ENCODE data around the gene PPM1H. TPM values are rescaled to one million over a fixed set of nuclear protein-coding genes. Genes with fewer than 3 reads are reported as not detected.

Gene PPM1H
- total and polyA plus RNA-seq, 4 donors, result 2.3 to 7.2 (median 4.1) TPM

DNA sequence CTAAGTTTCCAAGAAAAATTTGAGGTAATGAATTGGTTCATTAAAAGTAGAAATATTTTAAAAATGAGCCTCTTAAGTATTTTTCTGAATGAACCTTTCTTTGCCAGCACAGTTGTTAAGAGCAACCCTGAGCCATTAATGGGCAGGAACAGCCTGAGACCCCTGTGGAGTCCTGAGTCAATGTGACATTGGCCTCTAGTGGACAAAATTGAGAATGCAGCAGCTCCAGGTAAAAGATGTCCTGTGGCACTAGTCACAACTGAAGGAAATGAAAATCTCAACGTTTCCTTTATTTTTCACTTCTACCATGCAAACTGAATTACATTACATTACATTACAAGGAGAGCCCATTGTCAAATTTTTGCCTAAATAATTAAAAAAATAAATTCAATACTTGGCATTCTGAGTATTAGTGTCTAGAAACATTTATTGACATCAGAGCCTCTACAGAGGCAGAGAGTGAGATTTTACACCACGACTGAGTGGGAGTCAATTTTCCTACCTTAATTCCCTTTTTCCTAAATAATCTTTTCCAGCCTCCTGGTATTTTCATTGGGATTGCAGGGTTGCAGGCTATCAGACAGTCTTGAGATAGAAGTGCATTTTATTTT, 135.7 kb downstream of the PPM1H start:
- TF ChIP-seq SP1 (IDR thresholded peaks at IDR 0.05) (no peak), RAD21 (IDR thresholded peaks at IDR 0.05) (peak; percentile 90 to 93), HNF4A (conservative IDR thresholded peaks at IDR 0.05) (no peak), YY1 (IDR thresholded peaks at IDR 0.05) (no peak)
- TF ChIP-seq, protein P1, sequence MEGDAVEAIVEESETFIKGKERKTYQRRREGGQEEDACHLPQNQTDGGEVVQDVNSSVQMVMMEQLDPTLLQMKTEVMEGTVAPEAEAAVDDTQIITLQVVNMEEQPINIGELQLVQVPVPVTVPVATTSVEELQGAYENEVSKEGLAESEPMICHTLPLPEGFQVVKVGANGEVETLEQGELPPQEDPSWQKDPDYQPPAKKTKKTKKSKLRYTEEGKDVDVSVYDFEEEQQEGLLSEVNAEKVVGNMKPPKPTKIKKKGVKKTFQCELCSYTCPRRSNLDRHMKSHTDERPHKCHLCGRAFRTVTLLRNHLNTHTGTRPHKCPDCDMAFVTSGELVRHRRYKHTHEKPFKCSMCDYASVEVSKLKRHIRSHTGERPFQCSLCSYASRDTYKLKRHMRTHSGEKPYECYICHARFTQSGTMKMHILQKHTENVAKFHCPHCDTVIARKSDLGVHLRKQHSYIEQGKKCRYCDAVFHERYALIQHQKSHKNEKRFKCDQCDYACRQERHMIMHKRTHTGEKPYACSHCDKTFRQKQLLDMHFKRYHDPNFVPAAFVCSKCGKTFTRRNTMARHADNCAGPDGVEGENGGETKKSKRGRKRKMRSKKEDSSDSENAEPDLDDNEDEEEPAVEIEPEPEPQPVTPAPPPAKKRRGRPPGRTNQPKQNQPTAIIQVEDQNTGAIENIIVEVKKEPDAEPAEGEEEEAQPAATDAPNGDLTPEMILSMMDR (IDR thresholded peaks at IDR 0.05; ENCODE audit: low read depth, low read length, missing input control), result peak; percentile 93
- DNase-seq (ENCODE audit: low spot score), result peak; percentile 67
- Histone ChIP-seq H3K4me3 (ENCODE audit: low read depth in 1 of 3, low read length in 3 of 3) (no peak overlapping the region), H3K27ac (ENCODE audit: low read depth in 1 of 2, low read length in 2 of 2) (no peak overlapping the region), H3K4me1 (ENCODE audit: control insufficient read depth in 4 of 4, insufficient read depth in 4 of 4, low read length in 3 of 4) (no peaks in the 10 kb centered on the region), H3K9ac (ENCODE audit: low read depth in 1 of 2, low read length in 2 of 2) (no peak overlapping the region), H3K9me3 (ENCODE audit: control insufficient read depth in 4 of 4, low read length in 3 of 4) (no peaks in the 10 kb centered on the region), H3K36me3 (ENCODE audit: control insufficient read depth in 4 of 4, insufficient read depth in 3 of 4, low read depth in 1 of 4, low read length in 3 of 4) (peaks cover 0 to 2% (median 0%) of the 10 kb centered on the region in 4 donors), H3K27me3 (ENCODE audit: control insufficient read depth in 4 of 4, insufficient read depth in 4 of 4, low read length in 3 of 4) (no peaks in the 10 kb centered on the region)
- WGBS, result 30% methylated on average over 2 of the region's 2 CpGs

DNA sequence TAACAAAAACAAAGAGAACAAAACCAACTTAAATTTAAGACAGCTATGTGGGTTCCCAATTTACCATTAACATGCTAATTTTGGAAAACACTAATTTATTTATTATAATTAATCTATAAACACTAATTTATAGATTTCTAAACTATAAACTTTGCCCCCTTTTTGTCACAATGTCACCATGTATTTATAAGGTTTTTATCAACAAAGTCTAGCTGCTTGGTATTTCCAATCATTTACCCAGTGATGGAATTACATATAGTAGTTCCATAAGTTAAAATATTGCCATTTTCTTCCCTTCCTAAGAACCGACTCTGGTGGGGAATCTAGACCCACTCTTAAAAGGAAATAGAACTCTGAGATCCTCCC, 140.7 kb downstream of the PPM1H start:
- no peak overlapping the region for H3K9ac ChIP-seq (ENCODE audit: low read depth in 1 of 2, low read length in 2 of 2)
- no peak overlapping the region for H3K27ac ChIP-seq (ENCODE audit: low read depth in 1 of 2, low read length in 2 of 2)
- no peak for DNase-seq (ENCODE audit: low spot score)
- H3K36me3 ChIP-seq (ENCODE audit: control insufficient read depth in 4 of 4, insufficient read depth in 3 of 4, low read depth in 1 of 4, low read length in 3 of 4), result peaks cover 0 to 2% (median 0%) of the 10 kb centered on the region in 4 donors
- no peaks in the 10 kb centered on the region for H3K9me3 ChIP-seq (ENCODE audit: control insufficient read depth in 4 of 4, low read length in 3 of 4)
- WGBS, result 44% methylated on average over 1 of the region's 1 CpG
- H3K4me1 ChIP-seq (ENCODE audit: control insufficient read depth in 4 of 4, insufficient read depth in 4 of 4, low read length in 3 of 4), result peaks cover 0 to 5% (median 2%) of the 10 kb centered on the region in 4 donors
- no peak for TF ChIP-seq RAD21 (IDR thresholded peaks at IDR 0.05)
- TF ChIP-seq, protein P1 (IDR thresholded peaks at IDR 0.05; ENCODE audit: low read depth, low read length, missing input control), result no peak
- no peak for TF ChIP-seq HNF4A (conservative IDR thresholded peaks at IDR 0.05)
- TF ChIP-seq RXRA (IDR thresholded peaks at IDR 0.05), result no peak
- TF ChIP-seq, protein P2, sequence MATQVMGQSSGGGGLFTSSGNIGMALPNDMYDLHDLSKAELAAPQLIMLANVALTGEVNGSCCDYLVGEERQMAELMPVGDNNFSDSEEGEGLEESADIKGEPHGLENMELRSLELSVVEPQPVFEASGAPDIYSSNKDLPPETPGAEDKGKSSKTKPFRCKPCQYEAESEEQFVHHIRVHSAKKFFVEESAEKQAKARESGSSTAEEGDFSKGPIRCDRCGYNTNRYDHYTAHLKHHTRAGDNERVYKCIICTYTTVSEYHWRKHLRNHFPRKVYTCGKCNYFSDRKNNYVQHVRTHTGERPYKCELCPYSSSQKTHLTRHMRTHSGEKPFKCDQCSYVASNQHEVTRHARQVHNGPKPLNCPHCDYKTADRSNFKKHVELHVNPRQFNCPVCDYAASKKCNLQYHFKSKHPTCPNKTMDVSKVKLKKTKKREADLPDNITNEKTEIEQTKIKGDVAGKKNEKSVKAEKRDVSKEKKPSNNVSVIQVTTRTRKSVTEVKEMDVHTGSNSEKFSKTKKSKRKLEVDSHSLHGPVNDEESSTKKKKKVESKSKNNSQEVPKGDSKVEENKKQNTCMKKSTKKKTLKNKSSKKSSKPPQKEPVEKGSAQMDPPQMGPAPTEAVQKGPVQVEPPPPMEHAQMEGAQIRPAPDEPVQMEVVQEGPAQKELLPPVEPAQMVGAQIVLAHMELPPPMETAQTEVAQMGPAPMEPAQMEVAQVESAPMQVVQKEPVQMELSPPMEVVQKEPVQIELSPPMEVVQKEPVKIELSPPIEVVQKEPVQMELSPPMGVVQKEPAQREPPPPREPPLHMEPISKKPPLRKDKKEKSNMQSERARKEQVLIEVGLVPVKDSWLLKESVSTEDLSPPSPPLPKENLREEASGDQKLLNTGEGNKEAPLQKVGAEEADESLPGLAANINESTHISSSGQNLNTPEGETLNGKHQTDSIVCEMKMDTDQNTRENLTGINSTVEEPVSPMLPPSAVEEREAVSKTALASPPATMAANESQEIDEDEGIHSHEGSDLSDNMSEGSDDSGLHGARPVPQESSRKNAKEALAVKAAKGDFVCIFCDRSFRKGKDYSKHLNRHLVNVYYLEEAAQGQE (IDR thresholded peaks at IDR 0.05), result no peak
- no peak for TF ChIP-seq SP1 (IDR thresholded peaks at IDR 0.05)
- TF ChIP-seq, protein P3, sequence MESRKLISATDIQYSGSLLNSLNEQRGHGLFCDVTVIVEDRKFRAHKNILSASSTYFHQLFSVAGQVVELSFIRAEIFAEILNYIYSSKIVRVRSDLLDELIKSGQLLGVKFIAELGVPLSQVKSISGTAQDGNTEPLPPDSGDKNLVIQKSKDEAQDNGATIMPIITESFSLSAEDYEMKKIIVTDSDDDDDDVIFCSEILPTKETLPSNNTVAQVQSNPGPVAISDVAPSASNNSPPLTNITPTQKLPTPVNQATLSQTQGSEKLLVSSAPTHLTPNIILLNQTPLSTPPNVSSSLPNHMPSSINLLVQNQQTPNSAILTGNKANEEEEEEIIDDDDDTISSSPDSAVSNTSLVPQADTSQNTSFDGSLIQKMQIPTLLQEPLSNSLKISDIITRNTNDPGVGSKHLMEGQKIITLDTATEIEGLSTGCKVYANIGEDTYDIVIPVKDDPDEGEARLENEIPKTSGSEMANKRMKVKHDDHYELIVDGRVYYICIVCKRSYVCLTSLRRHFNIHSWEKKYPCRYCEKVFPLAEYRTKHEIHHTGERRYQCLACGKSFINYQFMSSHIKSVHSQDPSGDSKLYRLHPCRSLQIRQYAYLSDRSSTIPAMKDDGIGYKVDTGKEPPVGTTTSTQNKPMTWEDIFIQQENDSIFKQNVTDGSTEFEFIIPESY (IDR thresholded peaks at IDR 0.05), result no peak
- no peak for TF ChIP-seq EGR1 (IDR thresholded peaks at IDR 0.05; ENCODE audit: low read depth in 2 of 2)
- TF ChIP-seq FOXA1 (IDR thresholded peaks at IDR 0.05), result no peak
- TF ChIP-seq, protein P4, sequence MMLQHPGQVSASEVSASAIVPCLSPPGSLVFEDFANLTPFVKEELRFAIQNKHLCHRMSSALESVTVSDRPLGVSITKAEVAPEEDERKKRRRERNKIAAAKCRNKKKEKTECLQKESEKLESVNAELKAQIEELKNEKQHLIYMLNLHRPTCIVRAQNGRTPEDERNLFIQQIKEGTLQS (IDR thresholded peaks at IDR 0.05), result no peak
- no peak for TF ChIP-seq HNF4G (IDR thresholded peaks at IDR 0.05)
- TF ChIP-seq FOXA2 (IDR thresholded peaks at IDR 0.05), result no peak
- no peak for TF ChIP-seq JUND (IDR thresholded peaks at IDR 0.05)
- TF ChIP-seq NR2F2 (IDR thresholded peaks at IDR 0.05), result no peak
- TF ChIP-seq TAF1 (conservative IDR thresholded peaks at IDR 0.05), result no peak
- TF ChIP-seq GABPA (IDR thresholded peaks at IDR 0.05 in 1 of 2, conservative IDR thresholded peaks at IDR 0.05 in 1 of 2), result no peak
- no peak overlapping the region for H3K4me3 ChIP-seq (ENCODE audit: low read depth in 1 of 3, low read length in 3 of 3)
- H3K27me3 ChIP-seq (ENCODE audit: control insufficient read depth in 4 of 4, insufficient read depth in 4 of 4, low read length in 3 of 4), result no peaks in the 10 kb centered on the region

Data from liver (tissue), 9 donors.